GM23248 (cell line): ENCODE measurements around the gene UVRAG. TPM values are rescaled to one million over a fixed set of nuclear protein-coding genes. Genes with fewer than 3 reads are reported as not detected.

Experiments
- DNase-seq: peaks from one replicate; pipeline ENCODE4 v3.0.0-alpha.2; 2015
- H2AFZ ChIP-seq: fragments of 200-600 bp; sonication (generic); 2 replicates; pipeline ENCODE4 v1.6.1; 2016; ENCODE audit warnings: antibody characterized with exemption
- H3F3A ChIP-seq: fragments of 200-600 bp; sonication (generic); 2 replicates; pipeline ENCODE4 v1.6.1; 2016; ENCODE audit warnings: mild to moderate bottlenecking, antibody characterized with exemption, mixed run types; ENCODE audit not compliant: insufficient read depth
- H3K27ac ChIP-seq: fragments of 200-600 bp; sonication (generic); 2 replicates; pipeline ENCODE4 v1.5.1; 2016; ENCODE audit warnings: mild to moderate bottlenecking
- H3K27me3 ChIP-seq: fragments of 200-600 bp; sonication (generic); replicated peaks from 2 replicates; pipeline ENCODE4 v1.6.1; 2016; ENCODE audit warnings: mild to moderate bottlenecking; ENCODE audit not compliant: insufficient read depth
- H3K36me3 ChIP-seq: fragments of 200-600 bp; sonication (generic); 2 replicates; pipeline ENCODE4 v1.6.1; 2016; ENCODE audit warnings: low read depth, mild to moderate bottlenecking
- H3K4me1 ChIP-seq: fragments of 200-600 bp; sonication (generic); 2 replicates; pipeline ENCODE4 v1.6.1; 2016; ENCODE audit warnings: mild to moderate bottlenecking; ENCODE audit not compliant: insufficient read depth
- H3K4me2 ChIP-seq: fragments of 200-600 bp; sonication (generic); one replicate; pipeline ENCODE4 v1.6.1; 2016; ENCODE audit warnings: mild to moderate bottlenecking; ENCODE audit not compliant: unreplicated experiment
- H3K4me3 ChIP-seq: fragments of 200-600 bp; sonication (generic); 2 replicates; pipeline ENCODE4 v1.5.1; 2016; ENCODE audit warnings: mild to moderate bottlenecking
- H3K79me2 ChIP-seq: fragments of 200-600 bp; sonication (generic); 2 replicates; pipeline ENCODE4 v1.6.1; 2016; ENCODE audit warnings: mild to moderate bottlenecking; ENCODE audit not compliant: insufficient read depth
- H3K9ac ChIP-seq: fragments of 200-600 bp; sonication (generic); 2 replicates; pipeline ENCODE4 v1.6.1; 2016; ENCODE audit warnings: mild to moderate bottlenecking
- H3K9me2 ChIP-seq: fragments of 200-600 bp; sonication (generic); 2 replicates; pipeline ENCODE4 v1.6.1; 2016; ENCODE audit warnings: mixed run types, mild to moderate bottlenecking, moderate library complexity; ENCODE audit not compliant: insufficient read depth
- H3K9me3 ChIP-seq: fragments of 200-600 bp; sonication (generic); one replicate; pipeline ENCODE4 v1.6.1; 2017; ENCODE audit warnings: low read depth
- H4K20me1 ChIP-seq: fragments of 200-600 bp; sonication (generic); 2 replicates; pipeline ENCODE4 v1.6.0; 2016; ENCODE audit not compliant: insufficient read depth
- EZH2 ChIP-seq: fragments of 200-600 bp; sonication (generic); IDR thresholded peaks from 2 replicates; pipeline ENCODE4 v1.6.1; 2018; ENCODE audit warnings: antibody characterized with exemption, mild to moderate bottlenecking; ENCODE audit not compliant: insufficient read depth, poor library complexity, severe bottlenecking
- EZH2phosphoT487 ChIP-seq: fragments of 200-600 bp; sonication (generic); IDR thresholded peaks from 2 replicates; pipeline ENCODE4 v1.6.1; 2018; ENCODE audit warnings: antibody characterized with exemption, moderate library complexity, mild to moderate bottlenecking, low read depth; ENCODE audit not compliant: insufficient read depth
- WGBS, 2 experiments: methylation state at CpG; one replicate each; pipeline ENCODE4 v1.1.6; 2015 to 2017; ENCODE audit warnings: low lambda C conversion rate in 2 of 2, low coverage in 1 of 2; ENCODE audit errors: missing lambda C conversion rate in 2 of 2; 5-methylcytosine and 5-hydroxymethylcytosine counted together
- in situ Hi-C: fragments of 300-500 bp; cut with MboI; formaldehyde crosslinking; loops from 2 replicates; pipeline ENCODE4 v1.15.0; 2020
- polyA plus RNA-seq: library from polyadenylated mRNA; unstranded; fragments of >200 nt; fragmentation: Nextera tagmentation; extraction: Ambion mirVana; gene quantifications from 2 replicates; pipeline ENCODE4 v1.2.1, GENCODE V29; 2016
- total RNA-seq: library from RNA; depleted of rRNA; stranded (reverse); fragments of >200 nt; shearing (Covaris generic); gene quantifications from 2 replicates; pipeline ENCODE4 v1.2.3, GENCODE V29; 2014

UVRAG gene
- total and polyA plus RNA-seq, 2 experiments from 2014 or later, result 9.9 to 11.0 TPM

DNA sequence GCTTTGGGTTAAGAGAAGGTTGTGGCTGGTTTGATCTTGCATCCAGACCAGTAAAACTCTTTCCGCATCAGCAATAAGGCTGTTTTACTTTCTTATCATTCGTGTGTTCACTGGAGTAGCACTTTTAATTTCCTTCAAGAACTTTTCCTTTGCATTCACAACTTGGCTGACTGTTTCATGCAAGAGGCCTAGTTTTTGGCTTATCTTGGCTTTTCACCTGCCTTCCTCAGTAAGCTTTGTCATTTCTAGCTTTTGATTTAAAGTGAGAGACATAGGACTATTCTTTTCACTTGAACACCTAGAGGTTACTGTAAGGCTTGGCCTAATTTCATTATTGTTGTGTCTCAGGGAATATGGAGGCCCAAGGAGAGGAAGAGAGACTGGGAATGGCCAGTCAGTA, 144.5 kb downstream of the UVRAG start:
- Histone ChIP-seq H3K4me2 (no peak overlapping the region), H3K4me3 (no peak overlapping the region), H3K4me1 (0 out of 2 replicates have a peak, but pooled peaks cover under 1% of the 10 kb centered on the region), H3K27me3 (no peaks in the 10 kb centered on the region), H3K9ac (no peak overlapping the region), H3K9me2 (no peaks in the 10 kb centered on the region), H3F3A (no peaks in the 10 kb centered on the region), H3K36me3 (no peaks in the 10 kb centered on the region), H3K9me3 (no peaks in the 10 kb centered on the region), H2AFZ (no peak overlapping the region), H3K79me2 (peaks cover 5% of the 10 kb centered on the region; the same call in 1 of the 2 replicates), H4K20me1 (no peaks in the 10 kb centered on the region), H3K27ac (no peak overlapping the region)
- in situ Hi-C loops, result no loop called here
- no peak for TF ChIP-seq EZH2phosphoT487
- TF ChIP-seq EZH2, result no peak
- no peak for DNase-seq
- 95 to 96% methylated on average over 2 of the region's 2 CpGs for WGBS, 2 experiments

DNA sequence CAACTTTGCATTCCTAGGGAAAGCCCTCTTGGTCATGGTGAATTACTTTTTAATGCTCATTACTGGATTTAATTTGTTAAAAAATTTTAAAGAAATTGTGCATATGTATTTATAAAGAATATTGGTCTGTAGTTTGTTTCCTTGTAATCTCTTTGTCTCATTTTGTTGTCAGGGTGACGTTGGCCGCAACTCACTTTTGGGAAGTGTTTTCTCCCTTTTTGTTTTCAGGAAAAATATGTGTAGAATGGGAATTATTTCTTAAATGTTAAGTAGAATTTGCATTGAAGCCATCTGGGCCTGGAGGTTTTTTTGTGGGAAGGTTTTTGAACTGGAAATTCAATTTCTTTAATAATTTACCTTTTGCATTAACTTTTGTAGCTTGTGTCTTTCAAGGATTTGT, 149.1 kb downstream of the UVRAG start:
- 98% methylated on average over 2 of the region's 2 CpGs for WGBS, 2 experiments
- no peak for DNase-seq

GRCh38 chr11:75966537-75967287, 151.7 kb downstream of the UVRAG start:
- H3K27ac ChIP-seq, result peak overlapping the region; percentile 72
- peak overlapping the region; percentile 66 for H3K4me2 ChIP-seq
- in situ Hi-C loops, result no loop called here
- peak; percentile 87 for DNase-seq
- peaks cover 18% of the 10 kb centered on the region for H3K79me2 ChIP-seq
- no peaks in the 10 kb centered on the region for H3K36me3 ChIP-seq
- no peaks in the 10 kb centered on the region for H3K9me3 ChIP-seq
- H4K20me1 ChIP-seq, result no peaks in the 10 kb centered on the region
- H3K4me3 ChIP-seq, result peak overlapping the region; percentile 37
- peaks cover 47% of the 10 kb centered on the region for H3F3A ChIP-seq
- no peaks in the 10 kb centered on the region for H3K9me2 ChIP-seq
- peaks cover 37% of the 10 kb centered on the region for H3K4me1 ChIP-seq
- H3K27me3 ChIP-seq, result no peaks in the 10 kb centered on the region
- peak overlapping the region; percentile 14; the same call in 1 of the 2 replicates for H3K9ac ChIP-seq
- TF ChIP-seq EZH2, result no peak
- TF ChIP-seq EZH2phosphoT487, result no peak
- no peak overlapping the region for H2AFZ ChIP-seq

More for the DNA sequence above, 149.1 kb downstream of the UVRAG start:
- Histone ChIP-seq H3K9me2 (no peaks in the 10 kb centered on the region), H3F3A (peaks cover 26% of the 10 kb centered on the region), H3K36me3 (no peaks in the 10 kb centered on the region), H3K4me2 (no peak overlapping the region), H3K9ac (no peak overlapping the region), H3K4me3 (no peak overlapping the region), H3K27ac (no peak overlapping the region), H3K9me3 (no peaks in the 10 kb centered on the region), H4K20me1 (no peaks in the 10 kb centered on the region), H2AFZ (no peak overlapping the region), H3K4me1 (peaks cover 26% of the 10 kb centered on the region), H3K27me3 (no peaks in the 10 kb centered on the region), H3K79me2 (peaks cover 6% of the 10 kb centered on the region)
- in situ Hi-C loops, result no loop called here
- no peak for TF ChIP-seq EZH2
- TF ChIP-seq EZH2phosphoT487, result no peak

DNA sequence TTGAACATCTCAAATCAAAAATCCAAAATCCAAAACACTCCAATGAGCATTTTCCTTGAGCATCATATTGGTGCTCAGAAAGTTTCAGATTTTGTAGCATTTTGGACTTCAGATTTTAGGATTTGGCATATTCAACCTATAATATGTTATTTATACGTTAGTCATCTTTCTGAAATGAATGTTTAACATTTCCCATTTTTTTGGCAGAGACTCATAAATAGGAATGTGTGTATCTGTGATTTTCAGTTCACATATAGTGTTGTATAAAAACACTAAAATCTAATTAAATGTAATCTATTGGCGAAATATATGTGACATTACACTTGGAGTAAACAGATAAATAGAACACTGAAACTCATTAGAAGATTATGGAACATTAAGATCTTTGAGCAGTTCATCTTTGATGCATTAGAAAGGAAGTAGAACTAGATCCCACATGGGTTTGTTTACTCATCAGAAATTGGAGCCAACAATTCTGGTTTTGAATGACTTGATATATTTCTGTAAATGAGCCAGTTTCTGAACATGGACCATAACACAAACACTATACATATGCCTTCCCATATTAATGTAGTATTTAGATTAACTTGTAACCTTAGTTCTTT, 153.1 kb downstream of the UVRAG start:
- TF ChIP-seq EZH2 (no peak), EZH2phosphoT487 (no peak)
- H2AFZ ChIP-seq, result no peak overlapping the region
- no peaks in the 10 kb centered on the region for H4K20me1 ChIP-seq
- H3K9me3 ChIP-seq, result no peaks in the 10 kb centered on the region
- 73 to 88% methylated on average over 2 of the region's 2 CpGs for WGBS, 2 experiments
- peak; percentile 19 for DNase-seq
- peaks cover 31% of the 10 kb centered on the region for H3K79me2 ChIP-seq
- H3K9ac ChIP-seq, result no peak overlapping the region
- peak overlapping the region; percentile 6 for H3K4me2 ChIP-seq
- H3K9me2 ChIP-seq, result no peaks in the 10 kb centered on the region
- no peak overlapping the region for H3K27ac ChIP-seq
- in situ Hi-C loops, result no loop called here
- H3K27me3 ChIP-seq, result no peaks in the 10 kb centered on the region
- peaks cover 47% of the 10 kb centered on the region for H3F3A ChIP-seq
- H3K4me1 ChIP-seq, result peaks cover 37% of the 10 kb centered on the region
- H3K36me3 ChIP-seq, result no peaks in the 10 kb centered on the region
- no peak overlapping the region for H3K4me3 ChIP-seq
